ENCODE measurements around the gene KCNQ1.

KCNQ1 gene

DNA sequence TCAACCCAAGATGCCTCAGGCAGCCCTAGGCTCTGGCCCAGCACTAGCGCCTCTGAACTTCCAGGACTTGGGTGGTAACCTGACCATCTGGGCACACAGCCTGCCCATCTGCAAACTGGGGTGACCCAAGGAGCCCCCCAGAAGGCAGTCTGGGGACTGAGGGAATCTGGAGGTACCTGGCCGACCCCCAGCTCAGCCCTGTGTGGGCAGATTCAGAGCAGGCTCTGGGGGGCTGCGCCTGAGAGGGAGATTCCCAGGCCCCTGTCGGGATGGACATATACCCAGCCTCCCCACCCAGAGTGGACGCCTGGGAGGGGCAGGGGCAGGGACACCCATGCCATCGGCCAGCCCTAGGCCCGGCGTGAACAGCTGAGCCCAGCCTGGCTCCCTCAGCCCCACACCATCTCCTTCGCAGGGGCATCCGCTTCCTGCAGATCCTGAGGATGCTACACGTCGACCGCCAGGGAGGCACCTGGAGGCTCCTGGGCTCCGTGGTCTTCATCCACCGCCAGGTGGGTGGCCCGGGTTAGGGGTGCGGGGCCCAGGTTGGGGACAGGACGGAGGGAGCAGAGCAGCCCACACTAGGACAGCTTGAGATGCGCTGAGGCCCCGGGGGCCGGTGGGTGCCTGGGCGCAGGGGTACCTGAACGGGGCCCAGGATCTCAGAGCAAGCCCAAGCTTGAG, 126.9 kb downstream of the KCNQ1 start:
- H3K27me3 Mint-ChIP-seq, result no peaks in the 10 kb centered on the region
- CTCF ChIA-PET, result no interaction called here
- H3K27ac Mint-ChIP-seq, result no peak overlapping the region
- DNase-seq, result no peak
- no peak overlapping the region for H3K4me3 Mint-ChIP-seq
- no peaks in the 10 kb centered on the region for H3K4me1 Mint-ChIP-seq
- H3K9me3 Mint-ChIP-seq, result no peaks in the 10 kb centered on the region
- H3K36me3 Mint-ChIP-seq, result no peaks in the 10 kb centered on the region

DNA sequence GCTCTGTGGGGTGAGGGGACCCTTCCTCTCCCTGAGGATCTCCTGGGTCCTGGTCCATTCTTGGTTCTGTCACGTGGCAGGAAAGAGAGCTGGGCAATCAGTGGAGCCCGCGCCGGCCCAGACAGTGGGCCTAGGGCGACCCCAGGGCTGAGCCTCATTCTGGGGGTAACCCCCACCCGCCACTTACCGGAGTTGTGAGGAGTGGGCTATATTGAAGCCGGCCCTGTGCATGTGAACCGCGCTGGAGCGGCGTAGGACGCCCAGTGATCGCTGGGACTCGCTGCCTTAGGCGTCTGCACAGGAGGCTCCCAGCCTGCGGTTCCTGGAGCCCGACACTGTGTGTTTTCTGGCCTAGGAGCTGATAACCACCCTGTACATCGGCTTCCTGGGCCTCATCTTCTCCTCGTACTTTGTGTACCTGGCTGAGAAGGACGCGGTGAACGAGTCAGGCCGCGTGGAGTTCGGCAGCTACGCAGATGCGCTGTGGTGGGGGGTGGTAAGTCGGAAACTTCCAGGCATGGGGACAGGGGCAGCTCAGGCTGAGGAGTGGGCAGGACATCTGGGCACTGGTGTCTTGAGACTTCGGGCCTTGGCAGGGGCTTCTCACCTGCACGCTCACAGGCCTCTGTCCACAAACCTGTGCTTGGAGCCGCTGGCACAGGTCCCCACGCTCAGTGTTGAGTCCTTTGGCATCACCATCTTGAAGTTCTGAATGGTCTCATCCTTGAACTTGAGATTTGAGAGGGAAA, 127.9 kb downstream of the KCNQ1 start:
- DNase-seq, result no peak
- Mint-ChIP-seq H3K4me1 (no peaks in the 10 kb centered on the region), H3K4me3 (no peak overlapping the region), H3K27me3 (no peaks in the 10 kb centered on the region), H3K36me3 (no peaks in the 10 kb centered on the region), H3K27ac (no peak overlapping the region), H3K9me3 (no peaks in the 10 kb centered on the region)
- CTCF ChIA-PET, result no interaction called here

DNA sequence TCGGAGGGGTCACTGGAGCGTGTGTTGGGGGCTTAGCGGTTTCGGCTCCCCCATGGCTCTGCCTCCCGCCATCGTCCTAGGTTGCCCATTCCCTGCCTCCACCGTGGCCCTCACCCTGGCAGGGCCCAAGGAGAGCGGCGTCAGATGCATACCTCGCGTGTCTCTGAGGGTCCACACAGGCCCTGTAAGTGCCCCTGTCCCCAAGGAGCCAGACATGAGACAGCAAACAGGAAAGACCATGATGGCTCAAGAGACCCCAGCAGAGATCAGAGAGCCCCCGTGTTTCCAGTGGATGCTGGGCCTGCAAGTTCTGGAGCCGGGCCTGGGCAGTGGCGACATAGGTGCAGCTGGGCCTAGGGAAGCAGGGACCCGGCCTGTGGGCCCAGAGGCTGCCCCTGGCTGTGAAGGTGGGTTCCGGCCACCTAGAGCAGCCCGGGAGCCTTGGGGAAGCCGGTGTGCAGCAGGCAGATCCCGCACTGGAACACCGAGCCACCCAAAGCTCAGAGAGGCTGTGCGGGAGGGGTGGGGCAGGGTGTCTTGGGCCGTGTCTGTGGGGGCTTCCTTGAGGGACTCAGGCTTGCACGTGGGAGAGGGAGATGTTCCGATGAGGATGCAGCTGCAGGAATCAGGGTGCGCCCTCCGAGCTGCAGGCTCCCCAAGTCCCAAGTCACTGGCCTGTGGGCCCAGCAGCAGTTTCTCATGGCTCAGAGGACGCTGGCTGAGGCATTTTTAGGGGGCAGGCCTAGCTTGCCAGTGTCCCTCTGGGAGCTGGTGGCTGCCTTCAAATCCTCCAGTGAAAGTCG, 128.6 kb downstream of the KCNQ1 start:
- no peaks in the 10 kb centered on the region for H3K36me3 Mint-ChIP-seq
- peak; percentile 6 for DNase-seq
- H3K27ac Mint-ChIP-seq, result no peak overlapping the region
- no peaks in the 10 kb centered on the region for H3K9me3 Mint-ChIP-seq
- CTCF ChIA-PET, result no interaction called here
- H3K4me1 Mint-ChIP-seq, result no peaks in the 10 kb centered on the region
- no peaks in the 10 kb centered on the region for H3K27me3 Mint-ChIP-seq
- no peak overlapping the region for H3K4me3 Mint-ChIP-seq

GRCh38 chr11:2574043-2574552, 129.3 kb downstream of the KCNQ1 start:
- Mint-ChIP-seq H3K36me3 (no peaks in the 10 kb centered on the region), H3K27ac (no peak overlapping the region), H3K4me1 (no peaks in the 10 kb centered on the region), H3K27me3 (no peaks in the 10 kb centered on the region), H3K9me3 (no peaks in the 10 kb centered on the region), H3K4me3 (no peak overlapping the region)
- peak; percentile 11 for DNase-seq
- CTCF ChIA-PET, result interaction anchor here (0.6 kb wide), 1 partner anchor 538 kb away, joined by 4 read pairs; no protein-coding TSS in a partner anchor

- CTCF ChIA-PET, result interaction anchor here (0.6 kb wide), 1 partner anchor 537 kb away, joined by 4 read pairs; no protein-coding TSS in a partner anchor
- no peaks in the 10 kb centered on the region for H3K27me3 Mint-ChIP-seq
- no peak overlapping the region for H3K4me3 Mint-ChIP-seq
- no peaks in the 10 kb centered on the region for H3K4me1 Mint-ChIP-seq
- no peaks in the 10 kb centered on the region for H3K36me3 Mint-ChIP-seq
- H3K27ac Mint-ChIP-seq, result no peak overlapping the region
- peak; percentile 5 for DNase-seq
- no peaks in the 10 kb centered on the region for H3K9me3 Mint-ChIP-seq
Observed at GRCh38 chr11:2574553-2575535, 130.0 kb downstream of the KCNQ1 start.

DNA sequence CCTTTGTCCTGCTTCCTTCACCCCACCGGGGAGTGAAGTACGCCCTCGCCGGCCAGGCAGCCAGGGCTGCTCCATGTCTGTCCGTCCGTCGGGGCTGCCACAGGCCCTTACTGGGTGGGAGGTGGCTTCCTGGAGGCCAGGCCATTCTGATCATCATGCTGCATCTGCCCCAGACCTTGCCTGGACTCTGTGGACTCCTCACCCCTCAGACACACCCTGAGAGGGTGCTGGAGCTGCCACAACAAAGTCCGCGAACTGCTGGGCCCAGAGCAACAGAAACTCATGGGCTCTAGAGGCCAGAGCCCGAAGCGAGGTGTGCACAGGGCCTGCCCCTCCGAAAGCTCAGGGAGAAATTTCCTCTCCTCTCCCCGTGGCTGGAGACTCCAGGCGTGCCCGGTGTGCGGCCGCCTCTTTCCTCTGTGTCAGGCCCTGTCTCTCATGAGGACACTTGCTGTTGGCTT, 130.8 kb downstream of the KCNQ1 start:
- DNase-seq, result peak; percentile 17
- no peaks in the 10 kb centered on the region for H3K27me3 Mint-ChIP-seq
- no peak overlapping the region for H3K27ac Mint-ChIP-seq
- no peaks in the 10 kb centered on the region for H3K9me3 Mint-ChIP-seq
- H3K4me3 Mint-ChIP-seq, result no peak overlapping the region
- CTCF ChIA-PET, result no interaction called here
- no peaks in the 10 kb centered on the region for H3K4me1 Mint-ChIP-seq
- H3K36me3 Mint-ChIP-seq, result no peaks in the 10 kb centered on the region

- Mint-ChIP-seq H3K27me3 (no peaks in the 10 kb centered on the region), H3K9me3 (no peaks in the 10 kb centered on the region), H3K27ac (no peak overlapping the region), H3K36me3 (no peaks in the 10 kb centered on the region), H3K4me3 (no peak overlapping the region), H3K4me1 (no peaks in the 10 kb centered on the region)
- CTCF ChIA-PET, result no interaction called here
- peak; percentile 12 for DNase-seq
Observed at GRCh38 chr11:2576111-2576510, 131.3 kb downstream of the KCNQ1 start.

DNA sequence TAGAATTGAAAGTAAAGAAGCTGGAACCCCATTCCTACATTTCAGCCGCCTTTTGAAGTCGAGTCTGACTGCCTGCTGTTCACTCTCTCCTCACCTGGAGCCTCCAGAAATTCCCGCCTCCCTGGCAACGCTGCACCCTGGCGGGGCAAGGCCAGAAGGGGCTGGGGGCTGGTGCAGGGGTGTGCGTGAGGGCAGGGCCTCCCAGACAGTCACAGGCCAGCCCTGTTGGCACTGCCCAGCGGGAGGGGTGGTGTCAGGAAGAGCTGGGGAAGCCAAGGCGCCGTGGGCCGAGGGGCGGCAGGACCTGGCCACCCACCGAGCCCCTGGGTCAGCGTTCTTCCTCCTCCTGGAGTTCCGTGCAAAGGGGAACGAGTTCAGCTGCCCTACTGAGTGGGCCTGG, 131.7 kb downstream of the KCNQ1 start:
- Mint-ChIP-seq H3K36me3 (no peaks in the 10 kb centered on the region), H3K9me3 (no peaks in the 10 kb centered on the region), H3K4me1 (no peaks in the 10 kb centered on the region), H3K27ac (no peak overlapping the region), H3K4me3 (no peak overlapping the region), H3K27me3 (no peaks in the 10 kb centered on the region)
- CTCF ChIA-PET, result no interaction called here
- DNase-seq, result peak; percentile 16

- no peak overlapping the region for H3K27ac Mint-ChIP-seq
- peak; percentile 6 for DNase-seq
- H3K27me3 Mint-ChIP-seq, result no peaks in the 10 kb centered on the region
- H3K9me3 Mint-ChIP-seq, result no peaks in the 10 kb centered on the region
- no peaks in the 10 kb centered on the region for H3K4me1 Mint-ChIP-seq
- H3K36me3 Mint-ChIP-seq, result no peaks in the 10 kb centered on the region
- no peak overlapping the region for H3K4me3 Mint-ChIP-seq
- CTCF ChIA-PET, result no interaction called here
Observed at GRCh38 chr11:2577031-2577990, 132.5 kb downstream of the KCNQ1 start.

DNA sequence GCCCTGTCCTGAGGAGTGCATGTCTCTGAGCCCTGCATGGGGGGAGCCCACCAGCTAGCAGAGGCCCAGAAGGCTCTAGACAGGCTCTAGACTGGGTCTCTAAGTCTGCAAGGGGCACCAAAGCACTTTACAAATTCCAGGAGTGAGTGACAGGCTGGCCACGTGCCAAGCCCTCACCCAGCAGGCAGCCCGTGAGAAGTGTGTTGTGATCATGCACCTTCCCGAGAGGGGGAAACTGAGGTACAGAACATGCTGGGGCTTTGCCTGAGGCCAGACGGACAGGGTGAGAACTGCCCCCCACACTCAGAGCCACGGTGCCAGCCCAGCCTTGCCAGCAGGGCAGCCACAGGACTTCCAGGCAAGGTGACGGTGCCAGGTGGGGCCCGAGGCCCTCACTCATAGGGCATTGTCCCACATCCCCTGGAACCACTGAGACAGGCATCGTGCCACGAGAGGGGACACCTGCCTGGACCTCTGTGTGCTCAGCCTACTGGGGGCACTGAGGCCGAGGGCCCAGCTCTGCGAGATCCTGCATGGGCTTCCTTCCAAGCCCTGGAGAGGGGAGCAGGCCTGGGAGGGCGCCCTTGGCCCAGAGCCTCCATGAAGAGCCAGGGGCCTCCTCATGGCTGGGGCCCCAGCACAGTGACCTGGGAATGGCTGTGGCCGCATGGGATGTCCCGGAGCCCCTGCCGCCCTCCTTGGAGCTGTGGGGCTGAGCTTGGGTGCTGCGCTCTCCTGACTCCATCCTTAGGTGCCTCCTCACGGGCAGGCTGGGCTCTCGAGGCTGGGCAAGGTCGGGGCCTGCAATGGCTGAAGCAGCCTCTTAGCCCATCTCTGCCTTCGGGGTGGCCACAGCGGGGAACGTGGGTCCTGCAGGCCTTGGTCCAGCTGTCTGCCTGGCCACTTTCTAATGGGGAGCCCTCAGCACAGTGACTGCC, 133.5 kb downstream of the KCNQ1 start:
- no peak overlapping the region for H3K27ac Mint-ChIP-seq
- no peaks in the 10 kb centered on the region for H3K9me3 Mint-ChIP-seq
- peak; percentile 18 for DNase-seq
- no peaks in the 10 kb centered on the region for H3K36me3 Mint-ChIP-seq
- CTCF ChIA-PET, result no interaction called here
- no peak overlapping the region for H3K4me3 Mint-ChIP-seq
- H3K27me3 Mint-ChIP-seq, result no peaks in the 10 kb centered on the region
- H3K4me1 Mint-ChIP-seq, result no peaks in the 10 kb centered on the region

GRCh38 chr11:2578929-2579270, 134.1 kb downstream of the KCNQ1 start:
- peak; percentile 16 for DNase-seq
- no peak overlapping the region for H3K4me3 Mint-ChIP-seq

More at GRCh38 chr11:2578929-2579270, 134.1 kb downstream of the KCNQ1 start:
- no peaks in the 10 kb centered on the region for H3K27me3 Mint-ChIP-seq
- no peak overlapping the region for H3K27ac Mint-ChIP-seq
- no peaks in the 10 kb centered on the region for H3K4me1 Mint-ChIP-seq
- no peaks in the 10 kb centered on the region for H3K9me3 Mint-ChIP-seq
- CTCF ChIA-PET, result no interaction called here
- no peaks in the 10 kb centered on the region for H3K36me3 Mint-ChIP-seq

Data from activated naive CD4-positive, alpha-beta T cell treated with anti-CD3 and anti-CD28 coated beads, Interleukin-2, amount 10 ng/mL, durations not matched to agents 7 days and 5 days (primary cell).